AG09319 (cell line): Measurements from ENCODE around the gene TFAM.

Experiments used
- DNase-seq: peaks from one replicate; pipeline ENCODE4 v3.0.0-alpha.2; 2010; ENCODE audit warnings: low read depth; ENCODE audit errors: extremely low read depth
- CTCF ChIP-seq: IDR thresholded peaks from 2 replicates; pipeline ENCODE4 v1.5.1; 2011; ENCODE audit warnings: low read depth, mild to moderate bottlenecking, inconsistent platforms, low read length, moderate library complexity

The TFAM gene

GRCh38 chr10:58359541-58359940 lies 25.7 kb upstream of the TFAM start:
- DNase-seq = no peak
- no peak for TF ChIP-seq CTCF

GRCh38 chr10:58360412-58361004 lies 24.7 kb upstream of the TFAM start:
- TF ChIP-seq CTCF = no peak
- no peak for DNase-seq

- DNase-seq = no peak
- no peak for TF ChIP-seq CTCF
These were observed 23.9 kb upstream of the TFAM start for GRCh38 chr10:58361353-58361752.

- TF ChIP-seq CTCF = no peak
- no peak for DNase-seq
These were observed 23.0 kb upstream of the TFAM start for GRCh38 chr10:58362027-58362789.

GRCh38 chr10:58367069-58367468 lies 18.1 kb upstream of the TFAM start:
- no peak for TF ChIP-seq CTCF
- no peak for DNase-seq

- DNase-seq = no peak
These were observed 13.7 kb upstream of the TFAM start for GRCh38 chr10:58371473-58371872.

More at GRCh38 chr10:58371473-58371872, 13.7 kb upstream of the TFAM start:
- TF ChIP-seq CTCF = no peak
